ENCODE measurements around the gene SLC35F5.

DNA sequence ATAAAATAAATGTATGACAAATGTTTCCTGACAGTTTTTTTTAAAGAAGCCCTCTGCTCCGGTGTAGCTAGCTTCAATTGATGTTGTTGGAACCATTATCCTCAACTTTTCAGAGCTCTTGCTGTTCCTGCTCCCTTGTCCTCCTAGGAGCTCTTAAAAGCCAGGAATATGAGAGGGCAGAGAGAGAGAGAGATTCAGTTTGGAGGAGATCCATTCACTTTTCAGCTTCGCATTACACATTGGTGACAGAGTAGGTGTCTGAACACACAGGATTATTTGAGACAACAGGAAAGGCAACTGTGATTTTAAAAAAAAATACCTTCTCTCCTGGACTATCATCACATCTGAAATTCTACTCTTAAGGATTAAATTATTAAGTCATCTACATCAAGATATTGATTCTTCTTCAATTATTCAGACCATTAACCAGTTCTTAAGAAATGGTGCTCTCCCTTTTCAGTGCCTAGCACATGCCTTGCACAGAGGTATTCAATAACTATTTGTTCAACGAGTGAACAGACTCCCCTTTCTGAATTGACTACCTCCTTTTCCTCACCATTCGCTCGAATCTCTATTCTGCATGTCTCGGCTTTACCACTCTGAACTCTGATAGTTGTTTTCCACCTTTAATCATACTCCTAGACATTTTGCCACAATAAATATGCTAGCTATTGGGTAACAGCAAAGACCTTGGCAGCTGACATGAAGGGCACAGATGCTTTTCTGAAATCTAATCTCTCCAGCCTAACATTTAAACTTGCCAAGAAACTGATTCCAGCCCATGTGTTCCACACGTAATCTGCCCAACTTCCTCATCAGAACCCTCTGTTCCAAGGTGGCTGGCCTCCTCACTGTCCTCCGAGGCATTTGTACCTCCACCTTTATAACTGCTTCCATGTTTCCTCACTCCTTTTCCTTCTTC lies 28.6 kb upstream of the SLC35F5 start:
- no peak for TF ChIP-seq POLR2A (IDR thresholded peaks at IDR 0.05; ENCODE audit: low read depth, low read length)
- TF ChIP-seq POLR2AphosphoS5 (IDR thresholded peaks at IDR 0.05; ENCODE audit: low read depth, low read length) = no peak

All from GM12892 (cell line).